AG09319 (cell line): Measurements from ENCODE around the gene GFM1.

Source experiments
- DNase-seq: peaks from one replicate; pipeline ENCODE4 v3.0.0-alpha.2; 2010; ENCODE audit warnings: low read depth; ENCODE audit errors: extremely low read depth
- CTCF ChIP-seq: IDR thresholded peaks from 2 replicates; pipeline ENCODE4 v1.5.1; 2011; ENCODE audit warnings: low read depth, mild to moderate bottlenecking, inconsistent platforms, low read length, moderate library complexity

Gene GFM1

DNA sequence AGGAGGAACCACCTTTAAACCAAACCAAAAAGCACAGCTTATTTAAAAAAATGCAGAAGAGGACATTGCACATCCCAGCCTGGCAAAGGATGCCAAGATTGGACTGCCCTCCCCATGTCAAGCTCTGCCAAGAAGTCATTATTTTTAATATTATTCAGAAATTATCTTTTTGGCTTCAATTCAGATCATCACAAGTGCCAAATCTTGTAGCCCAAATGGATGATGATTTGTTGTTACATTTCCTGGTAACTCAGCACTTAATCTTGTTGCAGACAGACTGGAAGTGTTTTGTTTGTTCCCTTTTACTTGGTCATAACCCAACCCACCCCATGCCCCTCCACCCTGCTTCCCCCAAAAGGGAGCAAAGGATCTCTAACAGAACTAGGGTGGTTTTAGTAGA is 56.2 kb downstream of the GFM1 start:
- TF ChIP-seq CTCF, result no peak
- DNase-seq, result no peak

DNA sequence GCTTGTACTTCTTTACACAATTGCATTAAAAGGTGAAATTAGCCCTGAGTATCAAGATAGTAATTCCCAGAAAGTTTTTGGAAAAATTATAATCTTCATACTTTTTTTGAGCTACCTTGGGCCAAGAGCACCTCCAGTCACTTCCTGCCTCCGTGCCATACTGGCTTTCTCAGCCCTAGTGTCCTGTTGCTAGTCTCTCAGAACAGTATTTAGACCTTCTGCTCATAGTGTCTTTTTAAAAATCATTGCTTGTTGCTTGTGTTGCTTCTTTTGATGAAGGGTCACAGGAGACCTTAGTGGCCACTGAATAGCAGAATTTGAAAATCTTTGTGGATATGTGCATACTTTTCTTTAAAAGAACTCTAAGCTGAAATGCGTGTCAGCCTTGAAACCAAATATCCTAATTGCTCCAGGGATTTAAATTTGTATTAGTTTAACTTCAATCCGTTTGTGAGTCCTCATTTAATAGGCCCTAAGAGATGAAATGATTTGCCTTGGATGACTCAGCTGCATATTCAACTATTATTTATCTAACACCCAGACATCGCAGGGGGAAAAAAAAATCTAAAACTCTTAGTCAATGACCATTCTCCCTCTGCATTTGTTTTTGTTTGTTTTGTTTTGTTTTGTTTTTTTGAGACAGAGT is 57.2 kb downstream of the GFM1 start:
- no peak for TF ChIP-seq CTCF
- DNase-seq, result no peak

DNA sequence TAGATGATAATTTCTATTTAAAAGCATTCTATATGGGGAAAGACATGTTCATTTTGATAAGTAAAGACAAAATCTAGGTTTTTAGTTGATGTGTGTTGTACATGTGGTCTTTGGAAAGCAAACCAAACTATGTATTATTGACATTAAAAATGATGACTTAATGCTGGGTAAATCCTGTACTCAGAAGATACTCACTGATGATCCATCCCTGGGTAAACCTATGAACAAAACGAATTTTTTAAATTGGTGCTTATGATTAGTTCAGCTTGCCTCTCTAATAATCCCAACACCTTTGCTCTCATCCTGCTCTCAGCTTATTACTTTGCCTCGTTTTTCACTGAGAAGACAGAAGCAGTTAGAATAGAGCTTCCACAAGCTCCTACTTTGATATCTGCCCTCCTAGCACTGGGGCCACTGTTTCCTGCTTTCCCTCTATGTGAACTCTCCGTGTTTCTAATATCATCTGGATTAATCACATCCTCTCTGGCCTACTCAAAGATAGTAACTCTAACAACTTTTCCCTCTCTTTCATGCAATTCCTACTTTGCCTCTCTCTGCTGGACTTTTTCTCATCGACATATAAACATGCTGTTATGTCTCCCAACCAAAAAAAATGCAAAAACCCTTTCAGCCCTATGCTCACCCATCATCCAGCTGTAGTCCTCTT is 58.6 kb downstream of the GFM1 start:
- DNase-seq, result no peak
- TF ChIP-seq CTCF, result no peak

GRCh38 chr3:158703566-158703965 is 59.2 kb downstream of the GFM1 start:
- no peak for DNase-seq
- no peak for TF ChIP-seq CTCF

- no peak for TF ChIP-seq CTCF
Observed at GRCh38 chr3:158709666-158710083, 65.3 kb downstream of the GFM1 start.

GRCh38 chr3:158710601-158711000 is 66.3 kb downstream of the GFM1 start:
- no peak for DNase-seq
- TF ChIP-seq CTCF, result no peak

More at GRCh38 chr3:158709666-158710083, 65.3 kb downstream of the GFM1 start:
- DNase-seq, result peak; percentile 94

DNA sequence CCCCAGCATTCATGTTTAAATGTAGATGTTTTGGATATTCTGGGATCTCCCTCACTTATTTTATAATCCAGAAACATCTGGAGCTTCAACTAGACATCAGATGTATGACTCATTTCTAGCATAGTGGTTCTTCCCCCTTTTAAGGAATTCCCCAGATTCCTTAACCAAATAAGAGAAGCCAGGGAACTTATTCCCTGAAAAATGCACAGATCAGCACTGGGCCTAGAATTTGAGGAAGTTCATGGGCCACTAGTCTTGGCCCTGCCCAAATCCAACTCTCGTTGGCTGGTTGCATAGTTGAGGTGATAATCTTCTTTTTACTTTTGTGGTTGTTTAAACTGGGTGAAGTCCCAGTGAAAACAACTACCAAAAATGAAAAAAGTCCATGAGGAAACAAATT is 67.6 kb downstream of the GFM1 start:
- TF ChIP-seq CTCF, result no peak
- peak; percentile 73 for DNase-seq
